Measurements from ENCODE around the gene SIK3.

The SIK3 gene

DNA sequence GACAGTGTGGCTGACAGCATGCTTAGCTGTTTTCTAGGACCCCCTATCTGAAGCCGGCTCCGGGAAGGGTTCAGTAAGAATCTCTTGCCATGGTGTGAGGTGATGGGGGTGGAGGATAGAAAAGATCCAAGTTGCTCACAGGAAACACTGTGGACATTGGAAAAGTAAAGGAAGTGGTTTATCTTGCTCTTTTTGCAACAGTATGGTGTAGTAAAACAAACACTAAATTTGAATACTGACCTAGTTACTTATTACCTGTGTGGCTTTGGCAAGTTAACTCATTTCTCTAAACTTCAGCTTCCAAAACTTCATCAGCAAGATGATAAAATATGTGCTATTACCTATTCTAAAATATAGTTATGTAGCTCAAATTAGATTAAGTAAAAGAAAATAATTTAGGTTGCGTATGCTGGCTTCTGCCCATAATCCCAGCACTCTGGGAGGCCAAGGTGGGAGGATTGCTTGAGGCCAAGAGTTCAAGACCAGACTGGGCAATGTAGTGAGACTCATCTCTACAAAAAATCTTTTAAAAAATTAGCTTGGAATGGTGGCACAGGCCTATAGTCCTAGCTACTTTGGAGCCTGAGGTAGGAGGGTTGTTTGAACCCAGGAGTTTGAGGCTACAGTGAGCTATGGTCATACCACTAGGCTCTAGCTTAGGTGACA is 209.2 kb downstream of the SIK3 start:
- Histone ChIP-seq H3K4me3 (ENCODE audit: low read length) (no peak overlapping the region), H3K4me1 (ENCODE audit: control insufficient read depth, insufficient read depth, low read length) (no peaks in the 10 kb centered on the region), H3K27ac (ENCODE audit: low read length) (no peak overlapping the region), H3K36me3 (ENCODE audit: control insufficient read depth, insufficient read depth, low read length) (no peaks in the 10 kb centered on the region), H3K9me3 (ENCODE audit: control insufficient read depth, insufficient read depth, low read length) (no peaks in the 10 kb centered on the region; the same call in 1 of the 2 replicates), H3K27me3 (ENCODE audit: control insufficient read depth, insufficient read depth, low read length) (no peaks in the 10 kb centered on the region)
- WGBS (ENCODE audit: insufficient coverage, insufficient read length) = no CpG with 5 or more reads among the region's 3 CpGs
- DNase-seq (ENCODE audit: low read depth, low spot score) = no peak

DNA sequence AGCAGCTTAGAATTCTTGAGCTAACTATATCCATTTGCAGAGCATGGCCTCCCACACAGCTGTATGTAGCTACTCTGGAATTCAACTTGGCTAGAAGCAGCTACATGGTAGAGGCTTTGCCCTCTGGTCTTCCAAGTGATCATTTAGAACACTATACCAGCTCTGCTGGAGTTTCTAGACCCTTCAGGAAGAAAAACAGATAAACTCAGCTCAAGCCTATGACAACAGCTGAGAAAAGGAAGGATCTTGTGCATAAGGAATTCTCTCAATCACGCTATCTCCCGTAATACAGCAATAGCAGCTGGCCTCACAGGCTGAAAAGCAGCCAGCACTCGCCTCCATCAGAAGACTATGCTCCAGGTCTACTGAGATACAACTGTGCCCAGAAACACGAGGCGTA is 210.2 kb downstream of the SIK3 start:
- H3K4me3 ChIP-seq (ENCODE audit: low read length) = no peak overlapping the region
- H3K36me3 ChIP-seq (ENCODE audit: control insufficient read depth, insufficient read depth, low read length) = no peaks in the 10 kb centered on the region
- DNase-seq (ENCODE audit: low read depth, low spot score) = no peak
- no peaks in the 10 kb centered on the region for H3K27me3 ChIP-seq (ENCODE audit: control insufficient read depth, insufficient read depth, low read length)
- no peaks in the 10 kb centered on the region; the same call in 1 of the 2 replicates for H3K9me3 ChIP-seq (ENCODE audit: control insufficient read depth, insufficient read depth, low read length)
- no peaks in the 10 kb centered on the region for H3K4me1 ChIP-seq (ENCODE audit: control insufficient read depth, insufficient read depth, low read length)
- WGBS (ENCODE audit: insufficient coverage, insufficient read length) = no CpG with 5 or more reads among the region's 5 CpGs
- no peak overlapping the region for H3K27ac ChIP-seq (ENCODE audit: low read length)

DNA sequence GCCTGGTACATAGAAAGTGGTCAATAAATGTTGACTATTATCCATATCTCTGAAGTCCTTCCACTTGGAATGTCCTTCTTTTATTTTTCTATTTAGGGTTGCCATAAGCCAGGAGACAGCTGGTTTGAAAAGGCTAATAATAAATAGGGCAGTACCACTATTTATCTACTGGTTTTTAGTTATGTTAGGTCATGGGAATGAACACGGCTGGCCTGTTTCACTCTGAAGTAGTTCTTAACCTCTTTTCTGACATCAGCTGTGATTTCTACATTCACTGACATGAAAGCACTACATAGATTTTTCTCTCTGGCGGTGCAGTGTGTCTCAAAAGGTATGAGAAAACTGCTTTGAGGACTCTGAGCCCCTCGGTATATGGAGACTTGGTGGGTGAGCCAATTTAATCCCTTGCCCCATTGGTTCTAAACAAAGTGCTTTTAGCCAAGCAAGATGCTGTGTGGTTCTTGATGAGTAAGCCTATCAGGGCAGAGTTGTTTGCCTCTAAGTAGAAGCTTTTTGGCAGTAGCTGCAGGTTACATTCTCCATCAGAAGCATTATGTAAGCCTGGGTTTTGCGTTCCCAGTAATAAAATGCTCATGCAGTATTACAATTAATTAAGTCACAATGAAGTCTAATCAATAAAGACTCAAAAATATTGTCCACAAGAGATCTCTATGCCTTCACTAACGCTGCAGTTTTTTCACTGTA is 212.1 kb downstream of the SIK3 start:
- Histone ChIP-seq H3K27ac (ENCODE audit: low read length) (no peak overlapping the region), H3K4me1 (ENCODE audit: control insufficient read depth, insufficient read depth, low read length) (no peaks in the 10 kb centered on the region), H3K4me3 (ENCODE audit: low read length) (no peak overlapping the region), H3K36me3 (ENCODE audit: control insufficient read depth, insufficient read depth, low read length) (no peaks in the 10 kb centered on the region; the same call in 1 of the 2 replicates), H3K27me3 (ENCODE audit: control insufficient read depth, insufficient read depth, low read length) (no peaks in the 10 kb centered on the region), H3K9me3 (ENCODE audit: control insufficient read depth, insufficient read depth, low read length) (no peaks in the 10 kb centered on the region)
- no CpG with 5 or more reads among the region's 5 CpGs for WGBS (ENCODE audit: insufficient coverage, insufficient read length)
- no peak for DNase-seq (ENCODE audit: low read depth, low spot score)

DNA sequence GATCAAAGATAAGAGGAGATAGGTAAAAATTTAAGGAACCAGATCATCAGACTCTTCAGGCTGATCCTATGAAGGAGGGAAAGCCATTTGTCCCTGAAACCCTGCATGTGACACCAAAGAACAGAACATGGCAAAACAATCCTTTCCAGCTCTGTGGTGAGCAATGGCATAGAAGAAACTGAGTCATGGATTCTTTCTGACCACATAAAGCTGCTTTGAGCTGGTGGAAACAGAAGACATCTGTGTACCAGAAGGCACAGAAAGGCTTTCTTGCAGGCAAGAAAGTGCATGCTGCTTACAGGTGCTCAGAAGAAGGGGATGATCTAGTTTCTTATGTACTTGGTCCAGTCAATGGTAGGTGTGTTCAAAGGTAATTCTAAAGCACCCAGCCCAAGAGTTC is 215.8 kb downstream of the SIK3 start:
- Histone ChIP-seq H3K9me3 (ENCODE audit: control insufficient read depth, insufficient read depth, low read length) (no peaks in the 10 kb centered on the region), H3K36me3 (ENCODE audit: control insufficient read depth, insufficient read depth, low read length) (no peaks in the 10 kb centered on the region; the same call in 1 of the 2 replicates), H3K27me3 (ENCODE audit: control insufficient read depth, insufficient read depth, low read length) (no peaks in the 10 kb centered on the region), H3K27ac (ENCODE audit: low read length) (no peak overlapping the region), H3K4me1 (ENCODE audit: control insufficient read depth, insufficient read depth, low read length) (no peaks in the 10 kb centered on the region), H3K4me3 (ENCODE audit: low read length) (no peak overlapping the region)
- no peak for DNase-seq (ENCODE audit: low read depth, low spot score)

DNA sequence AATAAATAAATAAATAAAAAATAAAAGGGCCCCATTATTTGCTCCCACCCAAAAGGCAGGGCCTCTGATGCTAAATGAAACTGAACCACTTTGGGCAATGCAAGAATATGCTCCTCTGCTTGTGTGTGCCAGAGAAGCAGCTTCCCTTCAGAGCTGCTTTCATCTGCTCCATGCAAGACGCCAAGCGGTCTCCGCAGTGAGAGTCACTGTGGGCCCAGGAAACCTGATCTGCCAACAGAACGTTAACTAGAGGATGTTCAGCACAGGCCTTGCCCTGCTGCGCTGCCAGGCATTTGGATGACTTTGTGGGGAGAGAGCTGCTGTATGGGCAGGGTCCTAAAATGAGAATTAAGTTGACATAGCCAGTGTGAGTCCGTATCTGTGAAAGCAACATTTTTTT is 217.1 kb downstream of the SIK3 start:
- H3K4me3 ChIP-seq (ENCODE audit: low read length) = no peak overlapping the region
- H3K27me3 ChIP-seq (ENCODE audit: control insufficient read depth, insufficient read depth, low read length) = no peaks in the 10 kb centered on the region
- no peaks in the 10 kb centered on the region for H3K4me1 ChIP-seq (ENCODE audit: control insufficient read depth, insufficient read depth, low read length)
- H3K27ac ChIP-seq (ENCODE audit: low read length) = no peak overlapping the region
- WGBS (ENCODE audit: insufficient coverage, insufficient read length) = no CpG with 5 or more reads among the region's 6 CpGs
- no peaks in the 10 kb centered on the region; the same call in 1 of the 2 replicates for H3K36me3 ChIP-seq (ENCODE audit: control insufficient read depth, insufficient read depth, low read length)
- no peaks in the 10 kb centered on the region for H3K9me3 ChIP-seq (ENCODE audit: control insufficient read depth, insufficient read depth, low read length)
- no peak for DNase-seq (ENCODE audit: low read depth, low spot score)

DNA sequence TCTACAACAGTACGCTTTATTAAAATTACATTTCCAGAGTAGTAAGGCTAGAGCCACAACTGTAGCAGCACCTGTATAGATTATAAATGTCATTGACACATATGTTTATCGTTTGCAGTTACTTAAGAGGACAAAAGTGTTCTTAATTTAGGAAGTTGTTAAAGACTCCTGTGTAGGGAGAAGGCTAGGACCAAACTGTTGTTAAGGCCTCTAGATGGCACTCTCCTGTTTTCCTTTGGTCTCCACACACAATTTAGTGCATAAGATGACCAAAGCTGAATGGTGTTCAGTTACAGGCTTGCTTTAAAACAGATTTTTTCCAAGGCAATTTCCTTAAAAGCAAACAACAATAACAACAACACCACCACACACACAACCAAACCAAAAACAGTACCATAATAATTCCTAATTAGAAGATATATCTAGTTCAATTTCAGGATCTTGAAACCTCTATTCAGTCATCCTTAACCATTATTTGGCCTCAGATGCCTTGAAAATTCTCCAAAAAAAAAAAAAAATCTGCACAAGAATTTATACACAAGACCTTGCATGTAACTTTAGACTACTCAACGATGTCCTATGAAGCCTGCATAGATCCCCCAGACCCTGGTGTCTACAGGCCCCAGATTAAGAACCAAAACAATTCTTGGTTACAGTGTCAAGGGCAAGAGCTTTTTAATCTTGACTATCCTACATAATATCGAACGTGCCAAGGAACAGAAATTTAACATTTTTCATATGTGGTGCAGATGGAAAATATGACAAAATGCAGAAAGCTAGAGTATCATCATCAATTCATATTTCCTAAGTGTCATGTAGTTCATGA is 218.2 kb downstream of the SIK3 start:
- DNase-seq (ENCODE audit: low read depth, low spot score) = peak; percentile 27
- no CpG with 5 or more reads among the region's 5 CpGs for WGBS (ENCODE audit: insufficient coverage, insufficient read length)
- no peaks in the 10 kb centered on the region for H3K9me3 ChIP-seq (ENCODE audit: control insufficient read depth, insufficient read depth, low read length)
- no peaks in the 10 kb centered on the region; the same call in 1 of the 2 replicates for H3K36me3 ChIP-seq (ENCODE audit: control insufficient read depth, insufficient read depth, low read length)
- H3K4me1 ChIP-seq (ENCODE audit: control insufficient read depth, insufficient read depth, low read length) = no peaks in the 10 kb centered on the region
- H3K4me3 ChIP-seq (ENCODE audit: low read length) = no peak overlapping the region
- no peak overlapping the region for H3K27ac ChIP-seq (ENCODE audit: low read length)
- H3K27me3 ChIP-seq (ENCODE audit: control insufficient read depth, insufficient read depth, low read length) = no peaks in the 10 kb centered on the region

DNA sequence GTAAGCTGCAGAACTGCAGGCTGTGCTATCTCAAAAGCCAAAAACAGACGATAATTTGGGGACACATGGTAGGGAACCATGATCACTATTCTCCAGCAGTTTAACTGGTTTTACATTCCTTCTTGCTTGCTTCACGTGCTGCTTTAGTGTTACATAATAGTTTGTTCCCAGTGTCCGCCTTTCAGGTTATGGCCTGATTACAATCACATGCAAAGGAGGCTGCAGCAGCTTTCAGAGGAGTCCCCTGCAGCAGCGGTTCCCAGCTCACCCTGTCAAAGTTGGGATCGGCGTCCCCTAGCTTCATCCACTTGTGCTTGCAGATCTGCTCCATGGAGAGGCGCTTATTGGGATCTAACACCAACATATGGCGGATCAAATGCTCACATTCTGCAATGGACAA is 221.6 kb downstream of the SIK3 start:
- no CpG with 5 or more reads among the region's 8 CpGs for WGBS (ENCODE audit: insufficient coverage, insufficient read length)

DNA sequence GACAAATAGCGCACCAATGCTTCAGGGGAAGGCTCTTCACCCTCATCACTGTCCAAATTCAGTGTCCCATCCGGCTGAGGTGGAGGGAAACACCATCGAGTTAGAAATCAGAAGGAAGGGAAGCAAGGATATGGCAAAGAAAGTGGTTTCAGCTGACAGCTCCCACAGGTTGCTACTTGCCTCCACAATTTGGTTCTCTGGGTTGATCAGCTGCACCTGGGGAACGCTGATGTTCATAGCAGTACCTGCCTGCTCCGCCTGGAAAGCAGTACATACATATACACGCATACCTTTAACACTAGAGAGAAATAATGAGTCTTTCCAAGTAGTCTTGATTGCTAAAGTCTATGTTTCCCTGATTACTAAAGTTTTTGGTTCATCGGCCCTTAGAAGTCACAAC is 223.0 kb downstream of the SIK3 start:
- 0 out of 2 replicates have a peak, but pooled peaks cover 3% of the 10 kb centered on the region for H3K36me3 ChIP-seq (ENCODE audit: control insufficient read depth, insufficient read depth, low read length)
- no peaks in the 10 kb centered on the region for H3K4me1 ChIP-seq (ENCODE audit: control insufficient read depth, insufficient read depth, low read length)
- WGBS (ENCODE audit: insufficient coverage, insufficient read length) = no CpG with 5 or more reads among the region's 7 CpGs
- H3K9me3 ChIP-seq (ENCODE audit: control insufficient read depth, insufficient read depth, low read length) = no peaks in the 10 kb centered on the region
- H3K27ac ChIP-seq (ENCODE audit: low read length) = no peak overlapping the region
- DNase-seq (ENCODE audit: low read depth, low spot score) = no peak
- H3K27me3 ChIP-seq (ENCODE audit: control insufficient read depth, insufficient read depth, low read length) = no peaks in the 10 kb centered on the region
- H3K4me3 ChIP-seq (ENCODE audit: low read length) = no peak overlapping the region

More for the DNA sequence above, 221.6 kb downstream of the SIK3 start:
- Histone ChIP-seq H3K27ac (ENCODE audit: low read length) (no peak overlapping the region), H3K4me1 (ENCODE audit: control insufficient read depth, insufficient read depth, low read length) (no peaks in the 10 kb centered on the region), H3K27me3 (ENCODE audit: control insufficient read depth, insufficient read depth, low read length) (no peaks in the 10 kb centered on the region), H3K4me3 (ENCODE audit: low read length) (no peak overlapping the region), H3K9me3 (ENCODE audit: control insufficient read depth, insufficient read depth, low read length) (no peaks in the 10 kb centered on the region), H3K36me3 (ENCODE audit: control insufficient read depth, insufficient read depth, low read length) (0 out of 2 replicates have a peak, but pooled peaks cover 3% of the 10 kb centered on the region)
- DNase-seq (ENCODE audit: low read depth, low spot score) = no peak

DNA sequence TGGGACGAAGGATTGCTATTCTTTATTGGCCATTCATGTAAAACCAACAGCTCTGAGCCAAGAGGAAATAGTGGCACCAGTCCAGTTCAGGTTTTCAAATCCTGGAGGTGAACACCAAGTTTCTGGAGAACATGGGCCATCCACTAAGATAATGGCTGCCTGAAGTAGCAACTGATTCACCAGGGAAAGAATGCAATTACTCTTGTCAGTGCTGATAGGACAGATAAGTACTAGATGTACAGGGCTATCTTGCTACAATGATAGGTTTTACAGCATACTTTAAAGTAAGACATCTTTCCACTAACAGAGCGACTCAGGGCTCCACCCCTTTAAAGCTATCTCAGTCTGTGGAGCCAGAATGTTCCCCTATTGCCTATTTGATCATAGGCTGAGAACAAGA is 224.0 kb downstream of the SIK3 start:
- no peak overlapping the region for H3K4me3 ChIP-seq (ENCODE audit: low read length)
- H3K9me3 ChIP-seq (ENCODE audit: control insufficient read depth, insufficient read depth, low read length) = no peaks in the 10 kb centered on the region
- DNase-seq (ENCODE audit: low read depth, low spot score) = no peak
- WGBS (ENCODE audit: insufficient coverage, insufficient read length) = no CpG with 5 or more reads among the region's 2 CpGs
- no peaks in the 10 kb centered on the region for H3K4me1 ChIP-seq (ENCODE audit: control insufficient read depth, insufficient read depth, low read length)
- H3K27ac ChIP-seq (ENCODE audit: low read length) = no peak overlapping the region
- H3K27me3 ChIP-seq (ENCODE audit: control insufficient read depth, insufficient read depth, low read length) = no peaks in the 10 kb centered on the region
- peaks cover 3% of the 10 kb centered on the region; the same call in 1 of the 2 replicates for H3K36me3 ChIP-seq (ENCODE audit: control insufficient read depth, insufficient read depth, low read length)

DNA sequence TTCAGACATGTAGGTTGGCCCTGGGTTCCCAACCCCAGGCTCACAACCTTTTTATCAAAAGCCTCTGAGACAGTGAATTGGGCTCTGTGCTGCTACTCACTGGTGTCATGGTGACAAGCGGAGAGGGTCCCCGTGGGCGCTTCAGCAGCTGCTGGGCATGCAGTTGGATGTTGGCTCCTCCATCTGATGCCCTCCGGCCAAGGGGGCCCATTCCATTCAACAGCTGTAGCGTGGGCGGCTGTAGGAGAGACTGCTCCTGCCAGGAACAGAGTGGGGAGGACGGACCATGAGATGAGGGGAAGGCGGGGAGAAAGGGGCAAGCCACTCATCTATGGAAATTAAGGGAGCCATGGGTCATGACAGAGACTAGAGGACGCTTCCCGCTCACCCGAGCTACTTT is 224.8 kb downstream of the SIK3 start:
- no peak overlapping the region for H3K27ac ChIP-seq (ENCODE audit: low read length)
- H3K36me3 ChIP-seq (ENCODE audit: control insufficient read depth, insufficient read depth, low read length) = peaks cover 3% of the 10 kb centered on the region; the same call in 1 of the 2 replicates
- H3K9me3 ChIP-seq (ENCODE audit: control insufficient read depth, insufficient read depth, low read length) = no peaks in the 10 kb centered on the region
- H3K4me3 ChIP-seq (ENCODE audit: low read length) = no peak overlapping the region
- H3K4me1 ChIP-seq (ENCODE audit: control insufficient read depth, insufficient read depth, low read length) = no peaks in the 10 kb centered on the region
- no CpG with 5 or more reads among the region's 11 CpGs for WGBS (ENCODE audit: insufficient coverage, insufficient read length)
- no peaks in the 10 kb centered on the region for H3K27me3 ChIP-seq (ENCODE audit: control insufficient read depth, insufficient read depth, low read length)
- DNase-seq (ENCODE audit: low read depth, low spot score) = no peak
